Neuron (in vitro differentiated cells): ENCODE data around the gene MAPK4.

Experiments used
- H2AFZ ChIP-seq: one replicate; pipeline ENCODE4 v1.6.1; 2013; ENCODE audit warnings: low read depth, mild to moderate bottlenecking, inconsistent platforms, low read length, moderate library complexity
- H3K27me3 ChIP-seq: one replicate; pipeline ENCODE4 v1.6.1; 2013; ENCODE audit warnings: low read length; ENCODE audit not compliant: insufficient read depth
- H3K36me3 ChIP-seq: one replicate; pipeline ENCODE4 v1.6.1; 2013; ENCODE audit warnings: low read length; ENCODE audit not compliant: insufficient read depth
- H3K4me1 ChIP-seq: one replicate; pipeline ENCODE4 v1.6.1; 2013; ENCODE audit warnings: low read length; ENCODE audit not compliant: insufficient read depth
- H3K4me3 ChIP-seq: 2 replicates; pipeline ENCODE4 v1.5.1; 2013; ENCODE audit warnings: mild to moderate bottlenecking, low read length, moderate library complexity
- H3K9me3 ChIP-seq: one replicate; pipeline ENCODE4 v1.6.1; 2013; ENCODE audit warnings: low read length

MAPK4 gene

GRCh38 chr18:50671376-50671775 lies 111.5 kb downstream of the MAPK4 start:
- Histone ChIP-seq H2AFZ (no peak overlapping the region), H3K27me3 (no peaks in the 10 kb centered on the region), H3K36me3 (peaks cover 2% of the 10 kb centered on the region), H3K9me3 (peaks cover 2% of the 10 kb centered on the region), H3K4me3 (no peak overlapping the region), H3K4me1 (peaks cover 2% of the 10 kb centered on the region)

GRCh38 chr18:50674307-50674980 lies 114.6 kb downstream of the MAPK4 start:
- Histone ChIP-seq H3K36me3 (no peaks in the 10 kb centered on the region), H3K4me1 (peaks cover 2% of the 10 kb centered on the region)

DNA sequence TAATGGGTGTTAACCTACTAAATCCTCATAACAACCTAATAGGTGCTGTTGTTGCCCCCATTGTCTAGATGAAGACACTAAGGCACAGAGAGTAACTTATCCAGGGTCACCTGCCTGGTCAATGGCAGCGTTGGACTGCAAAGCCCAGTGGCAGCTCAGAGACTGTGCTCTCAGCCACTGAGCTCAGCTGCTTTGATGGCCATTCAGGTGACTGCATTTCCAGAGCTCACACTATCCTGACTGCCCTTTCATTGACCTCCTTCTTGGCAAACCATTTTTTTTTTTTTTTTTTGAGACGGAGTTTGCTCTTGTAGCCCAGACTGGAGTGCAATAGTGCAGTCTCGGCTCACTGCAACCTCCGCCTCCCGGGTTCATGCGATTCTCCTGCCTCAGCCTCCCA lies 115.2 kb downstream of the MAPK4 start:
- no peaks in the 10 kb centered on the region for H3K27me3 ChIP-seq
- H3K4me1 ChIP-seq: peaks cover 2% of the 10 kb centered on the region
- H2AFZ ChIP-seq: no peak overlapping the region
- H3K9me3 ChIP-seq: peaks cover 7% of the 10 kb centered on the region
- no peak overlapping the region for H3K4me3 ChIP-seq
- H3K36me3 ChIP-seq: no peaks in the 10 kb centered on the region

More at GRCh38 chr18:50674307-50674980, 114.6 kb downstream of the MAPK4 start:
- H2AFZ ChIP-seq: no peak overlapping the region
- peaks cover 7% of the 10 kb centered on the region for H3K9me3 ChIP-seq
- H3K27me3 ChIP-seq: no peaks in the 10 kb centered on the region
- H3K4me3 ChIP-seq: no peak overlapping the region

- H3K36me3 ChIP-seq: no peaks in the 10 kb centered on the region
- H3K9me3 ChIP-seq: peaks cover 7% of the 10 kb centered on the region
- no peak overlapping the region for H3K4me3 ChIP-seq
- no peaks in the 10 kb centered on the region for H3K27me3 ChIP-seq
- no peak overlapping the region for H2AFZ ChIP-seq
- peaks cover 11% of the 10 kb centered on the region for H3K4me1 ChIP-seq
Measured at GRCh38 chr18:50678651-50679050, 118.8 kb downstream of the MAPK4 start.

- Histone ChIP-seq H3K9me3 (peaks cover 7% of the 10 kb centered on the region), H3K4me1 (peaks cover 11% of the 10 kb centered on the region), H3K4me3 (no peak overlapping the region), H3K27me3 (no peaks in the 10 kb centered on the region), H3K36me3 (no peaks in the 10 kb centered on the region), H2AFZ (no peak overlapping the region)
Measured at GRCh38 chr18:50679056-50679455, 119.2 kb downstream of the MAPK4 start.

GRCh38 chr18:50679656-50680055 lies 119.8 kb downstream of the MAPK4 start:
- Histone ChIP-seq H3K27me3 (no peaks in the 10 kb centered on the region), H3K4me1 (peaks cover 11% of the 10 kb centered on the region)

DNA sequence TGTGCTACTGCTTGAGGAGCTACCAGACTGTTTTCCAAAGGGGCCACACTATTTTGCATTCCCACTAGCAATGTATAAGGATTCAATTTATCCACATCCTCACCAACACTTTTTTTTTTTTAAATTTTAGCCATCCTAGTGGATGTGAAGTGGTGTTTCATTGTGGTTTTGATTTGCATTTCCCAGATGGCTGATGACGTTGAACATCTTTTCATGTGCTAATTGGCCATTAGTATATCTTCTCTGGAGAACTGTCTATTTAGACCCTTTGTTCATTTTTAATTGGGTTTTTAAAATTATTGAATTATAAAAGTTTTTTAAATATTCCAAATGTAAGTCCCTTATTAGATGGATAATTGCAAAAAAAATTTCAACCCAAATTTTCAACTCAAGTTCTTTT lies 121.1 kb downstream of the MAPK4 start:
- Histone ChIP-seq H2AFZ (no peak overlapping the region), H3K9me3 (peaks cover 5% of the 10 kb centered on the region), H3K4me3 (no peak overlapping the region), H3K36me3 (no peaks in the 10 kb centered on the region), H3K27me3 (no peaks in the 10 kb centered on the region), H3K4me1 (peaks cover 11% of the 10 kb centered on the region)

More at GRCh38 chr18:50679656-50680055, 119.8 kb downstream of the MAPK4 start:
- H3K36me3 ChIP-seq: no peaks in the 10 kb centered on the region
- H3K9me3 ChIP-seq: peaks cover 7% of the 10 kb centered on the region
- no peak overlapping the region for H2AFZ ChIP-seq
- no peak overlapping the region for H3K4me3 ChIP-seq

DNA sequence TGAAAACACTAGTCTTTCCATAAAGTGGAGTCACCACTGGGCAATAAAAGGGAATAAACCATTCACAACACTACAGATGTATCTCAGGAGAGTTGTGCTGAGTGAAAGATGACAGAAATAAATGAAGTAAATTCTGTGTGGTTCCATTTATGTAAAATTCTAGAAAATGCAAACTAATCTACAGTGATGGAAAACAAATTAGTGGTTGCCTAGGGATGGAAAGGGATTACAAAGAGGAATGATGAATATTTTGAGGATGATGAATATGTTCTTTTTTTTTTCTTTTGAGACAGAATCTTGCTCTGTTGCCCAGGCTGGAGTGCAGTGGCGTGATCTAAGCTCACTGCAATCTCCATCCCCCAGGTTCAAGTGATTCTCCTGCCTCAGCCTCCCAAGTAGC lies 123.0 kb downstream of the MAPK4 start:
- no peak overlapping the region for H3K4me3 ChIP-seq
- no peaks in the 10 kb centered on the region for H3K36me3 ChIP-seq
- no peaks in the 10 kb centered on the region for H3K9me3 ChIP-seq

DNA sequence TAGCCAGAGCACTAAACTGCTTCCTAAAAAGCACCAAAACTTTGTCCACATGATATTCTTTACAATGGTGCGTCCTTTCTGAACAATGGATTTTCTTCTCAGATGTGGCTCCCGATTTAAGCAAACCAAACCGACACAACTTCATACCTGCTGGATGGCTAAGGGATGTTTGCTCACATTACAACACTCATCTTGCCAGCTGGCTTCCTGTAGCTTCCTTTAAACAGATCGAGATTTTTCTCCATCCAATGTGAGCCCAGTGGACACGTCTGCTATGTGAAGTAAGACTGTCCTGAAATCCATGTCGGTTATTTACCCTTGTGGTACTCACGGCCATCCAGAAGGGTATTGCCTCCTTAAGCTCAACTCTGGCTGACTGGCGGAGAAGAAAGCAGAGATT lies 126.5 kb downstream of the MAPK4 start:
- no peaks in the 10 kb centered on the region for H3K27me3 ChIP-seq
- no peaks in the 10 kb centered on the region for H3K9me3 ChIP-seq
- no peak overlapping the region for H3K4me3 ChIP-seq
- H3K4me1 ChIP-seq: peaks cover 11% of the 10 kb centered on the region
- no peaks in the 10 kb centered on the region for H3K36me3 ChIP-seq
- no peak overlapping the region for H2AFZ ChIP-seq

More for the DNA sequence above, 123.0 kb downstream of the MAPK4 start:
- Histone ChIP-seq H3K4me1 (peaks cover 12% of the 10 kb centered on the region), H2AFZ (no peak overlapping the region), H3K27me3 (no peaks in the 10 kb centered on the region)

GRCh38 chr18:50687491-50687890 lies 127.6 kb downstream of the MAPK4 start:
- no peak overlapping the region for H3K4me3 ChIP-seq
- no peak overlapping the region for H2AFZ ChIP-seq
- no peaks in the 10 kb centered on the region for H3K36me3 ChIP-seq
- no peaks in the 10 kb centered on the region for H3K27me3 ChIP-seq
- H3K4me1 ChIP-seq: peaks cover 9% of the 10 kb centered on the region
- H3K9me3 ChIP-seq: no peaks in the 10 kb centered on the region

DNA sequence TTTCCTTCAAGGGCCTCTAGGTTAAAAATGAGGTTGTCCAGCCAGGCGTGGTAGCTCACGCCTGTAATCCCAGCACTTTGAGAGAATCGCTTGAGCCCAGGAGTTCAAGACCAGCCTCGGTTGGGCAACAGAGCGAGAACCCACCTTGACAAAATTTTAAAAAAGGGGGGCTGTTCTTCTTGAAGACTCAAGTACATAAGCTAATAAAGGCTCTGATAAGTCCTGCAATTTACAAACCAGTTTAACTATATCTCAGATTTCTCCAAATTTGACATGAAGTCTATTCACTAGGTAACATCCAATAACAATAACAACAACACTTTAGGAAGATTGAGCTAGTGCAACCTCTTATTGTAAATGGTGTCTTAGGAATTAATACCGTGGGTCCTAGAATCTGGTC lies 129.7 kb downstream of the MAPK4 start:
- no peak overlapping the region for H2AFZ ChIP-seq
- no peaks in the 10 kb centered on the region for H3K36me3 ChIP-seq
- peaks cover 9% of the 10 kb centered on the region for H3K4me1 ChIP-seq
- H3K9me3 ChIP-seq: no peaks in the 10 kb centered on the region
- H3K4me3 ChIP-seq: no peak overlapping the region
- H3K27me3 ChIP-seq: no peaks in the 10 kb centered on the region

- Histone ChIP-seq H3K4me1 (no peaks in the 10 kb centered on the region), H2AFZ (no peak overlapping the region), H3K9me3 (no peaks in the 10 kb centered on the region), H3K4me3 (no peak overlapping the region), H3K27me3 (no peaks in the 10 kb centered on the region), H3K36me3 (no peaks in the 10 kb centered on the region)
Measured at GRCh38 chr18:50694147-50694546, 134.3 kb downstream of the MAPK4 start.

- no peaks in the 10 kb centered on the region for H3K9me3 ChIP-seq
- H3K4me1 ChIP-seq: peaks cover 2% of the 10 kb centered on the region
- H3K4me3 ChIP-seq: no peak overlapping the region
- H3K36me3 ChIP-seq: no peaks in the 10 kb centered on the region
- no peak overlapping the region for H2AFZ ChIP-seq
- H3K27me3 ChIP-seq: no peaks in the 10 kb centered on the region
Measured at GRCh38 chr18:50695431-50696176, 135.7 kb downstream of the MAPK4 start.
